Thyroid gland (tissue), 4 donors: Measurements from ENCODE around the gene CILP2.

Source experiments
- POLR2A ChIP-seq, 2 donors: fragments of 450-650 bp; IDR thresholded peaks; one replicate each; pipeline ENCODE4 v1.6.1; 2017; ENCODE audit warnings: antibody characterized with exemption in 2 of 2, mild to moderate bottlenecking in 2 of 2, moderate library complexity in 1 of 2
- TF ChIP-seq, protein P1 (sequence below), 6 experiments: fragments of 200-600 bp in 3 of 6; fragments of 450-650 bp in 3 of 6; sonication (generic) in 3 of 6; IDR thresholded peaks; one replicate each; pipeline ENCODE4 v1.5.1; 2016 to 2019; ENCODE audit warnings: antibody characterized with exemption in 6 of 6, mild to moderate bottlenecking in 2 of 6, inconsistent platforms in 1 of 6, moderate library complexity in 1 of 6

GRCh38 chr19:19568802-19569756 lies 31.0 kb downstream of the CILP2 start:
- TF ChIP-seq POLR2A (IDR thresholded peaks at IDR 0.05), result no peak
- TF ChIP-seq, protein P1, sequence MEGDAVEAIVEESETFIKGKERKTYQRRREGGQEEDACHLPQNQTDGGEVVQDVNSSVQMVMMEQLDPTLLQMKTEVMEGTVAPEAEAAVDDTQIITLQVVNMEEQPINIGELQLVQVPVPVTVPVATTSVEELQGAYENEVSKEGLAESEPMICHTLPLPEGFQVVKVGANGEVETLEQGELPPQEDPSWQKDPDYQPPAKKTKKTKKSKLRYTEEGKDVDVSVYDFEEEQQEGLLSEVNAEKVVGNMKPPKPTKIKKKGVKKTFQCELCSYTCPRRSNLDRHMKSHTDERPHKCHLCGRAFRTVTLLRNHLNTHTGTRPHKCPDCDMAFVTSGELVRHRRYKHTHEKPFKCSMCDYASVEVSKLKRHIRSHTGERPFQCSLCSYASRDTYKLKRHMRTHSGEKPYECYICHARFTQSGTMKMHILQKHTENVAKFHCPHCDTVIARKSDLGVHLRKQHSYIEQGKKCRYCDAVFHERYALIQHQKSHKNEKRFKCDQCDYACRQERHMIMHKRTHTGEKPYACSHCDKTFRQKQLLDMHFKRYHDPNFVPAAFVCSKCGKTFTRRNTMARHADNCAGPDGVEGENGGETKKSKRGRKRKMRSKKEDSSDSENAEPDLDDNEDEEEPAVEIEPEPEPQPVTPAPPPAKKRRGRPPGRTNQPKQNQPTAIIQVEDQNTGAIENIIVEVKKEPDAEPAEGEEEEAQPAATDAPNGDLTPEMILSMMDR (IDR thresholded peaks at IDR 0.05), result no peak
